GM21447 (cell line): ENCODE results near the gene NTMT1.

Experiments used
- ATAC-seq: cut with Tn5 transposase; IDR thresholded peaks from one replicate; pipeline ENCODE4 v1.9.1; 2021; ENCODE audit not compliant: unreplicated experiment

Gene NTMT1

DNA sequence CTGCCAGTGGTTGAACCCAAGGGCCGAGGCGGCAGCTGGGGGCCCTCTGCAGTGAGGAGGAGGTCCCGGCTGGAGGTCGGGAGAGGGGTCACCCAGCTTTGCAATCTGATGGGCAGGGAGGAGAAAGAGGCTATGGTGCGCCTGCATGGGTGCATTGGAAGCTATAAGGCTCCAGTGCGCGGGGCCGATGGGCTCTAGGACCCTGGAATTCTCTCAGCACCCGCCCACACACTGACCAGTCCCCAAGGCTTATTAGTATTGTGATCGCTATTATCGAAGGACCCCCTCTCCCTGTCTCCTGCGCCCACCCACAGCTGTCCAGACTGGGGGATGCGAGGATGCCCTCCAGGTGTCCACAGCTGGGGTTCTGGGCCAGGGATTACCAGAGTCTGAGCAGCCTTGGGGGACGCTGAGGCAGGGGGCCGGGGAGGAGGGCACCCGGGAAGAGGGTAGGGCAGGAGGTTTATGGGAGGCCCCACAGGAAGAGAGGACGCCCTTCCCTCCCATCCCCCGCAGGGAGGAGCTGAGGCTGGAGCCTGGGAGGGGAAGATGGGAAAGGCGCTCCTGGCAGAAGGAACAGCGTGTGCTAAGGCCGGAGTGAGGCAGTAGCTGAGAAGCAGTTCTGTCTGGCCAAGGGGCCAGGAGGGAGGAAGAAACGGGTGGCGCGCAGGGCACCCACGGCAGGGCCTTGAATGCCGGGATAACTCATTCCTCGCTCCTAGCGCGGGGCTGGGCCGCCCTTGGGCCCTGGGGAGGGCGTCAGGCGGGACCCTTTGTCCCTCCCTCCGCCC is 29.2 kb upstream of the NTMT1 start:
- no peak for ATAC-seq

DNA sequence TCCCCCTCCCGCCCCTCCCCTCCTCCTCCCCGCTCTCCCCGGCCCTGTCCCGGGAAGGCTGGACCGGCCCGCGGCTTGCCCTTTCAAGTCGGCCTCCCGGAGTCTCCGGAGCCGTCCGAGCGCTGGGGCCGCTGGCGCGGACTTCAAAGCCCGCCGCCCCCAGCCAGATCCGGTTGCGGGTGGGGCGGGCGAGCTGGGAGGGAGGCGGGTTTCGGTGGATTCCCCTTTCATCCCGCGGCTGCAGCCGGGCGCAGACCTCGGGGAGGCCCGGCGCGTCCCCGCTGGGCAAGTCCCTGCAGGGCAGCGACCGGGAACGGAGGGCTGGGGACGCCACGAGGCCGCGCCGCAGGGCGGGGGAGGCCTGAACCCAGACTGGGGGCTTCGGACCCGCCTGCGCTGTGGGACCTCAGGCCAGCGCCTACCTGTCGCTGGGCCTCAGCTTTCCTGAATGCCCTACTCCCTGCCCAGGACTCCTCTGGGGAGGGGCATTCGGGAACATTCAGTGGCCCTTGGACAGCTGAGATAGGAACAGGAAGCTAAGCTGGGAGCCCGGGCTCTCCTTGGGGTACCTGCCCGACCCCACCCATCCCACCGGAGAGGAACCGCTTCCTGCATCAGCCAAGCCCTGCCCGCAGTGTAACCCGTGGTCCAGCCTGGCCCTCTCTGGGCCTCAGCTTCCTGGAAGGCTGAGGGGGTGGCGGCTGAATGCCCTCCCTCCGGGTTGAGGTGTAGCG is 28.4 kb upstream of the NTMT1 start:
- ATAC-seq = no peak

DNA sequence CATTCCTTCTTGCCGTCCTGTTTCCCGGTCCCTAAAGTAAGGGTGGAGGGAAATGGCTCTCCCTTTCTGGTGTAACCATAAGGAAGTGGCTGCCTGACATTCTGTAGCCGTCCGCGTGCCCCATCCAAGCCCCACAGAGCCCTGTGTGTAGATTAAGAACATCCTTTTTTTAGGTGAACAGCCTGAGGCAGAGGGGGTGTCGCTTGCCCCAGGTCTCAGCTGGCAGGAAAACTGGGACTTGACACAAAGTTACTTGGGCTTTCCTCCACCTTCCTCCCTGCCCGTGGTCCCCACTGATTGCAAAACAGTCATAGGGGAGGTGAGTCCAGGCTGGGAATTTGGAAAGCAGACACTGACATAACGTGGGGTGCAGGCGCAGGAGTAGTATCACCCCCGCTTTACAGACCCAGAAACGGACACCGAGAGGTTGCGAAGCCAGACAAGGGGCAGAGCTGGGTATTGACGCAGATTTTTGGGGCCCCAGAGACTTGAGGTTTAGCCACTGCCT is 27.8 kb upstream of the NTMT1 start:
- no peak for ATAC-seq

DNA sequence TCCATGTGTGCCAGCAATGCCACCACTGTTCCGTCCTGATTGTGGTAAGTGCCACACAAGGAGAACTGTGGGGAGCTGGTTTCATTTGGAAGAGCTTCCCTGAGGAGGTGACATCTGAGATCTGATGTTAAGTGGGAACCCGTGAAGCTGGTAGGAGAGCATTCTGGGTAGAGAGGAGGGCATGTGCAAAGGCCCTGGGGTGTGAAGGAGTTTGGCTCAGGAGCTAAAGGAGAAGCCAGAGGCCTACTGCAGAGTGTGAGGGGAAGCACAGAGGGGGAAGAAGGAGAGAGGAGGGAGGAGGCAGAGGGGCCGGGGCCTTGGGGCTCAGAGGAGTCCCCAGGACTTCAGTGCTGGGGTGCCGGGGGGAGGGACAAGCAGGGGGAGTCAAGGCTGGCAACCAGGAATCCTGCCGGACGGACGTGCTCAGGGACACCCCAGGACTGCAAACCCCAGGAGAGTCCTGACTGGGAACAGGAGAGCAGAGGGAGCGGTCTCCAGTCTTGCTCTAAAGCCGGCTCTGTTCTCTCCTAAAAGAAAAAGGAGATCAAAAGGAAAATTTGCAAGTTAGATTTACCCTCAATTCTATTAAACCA is 24.8 kb upstream of the NTMT1 start:
- ATAC-seq = no peak

DNA sequence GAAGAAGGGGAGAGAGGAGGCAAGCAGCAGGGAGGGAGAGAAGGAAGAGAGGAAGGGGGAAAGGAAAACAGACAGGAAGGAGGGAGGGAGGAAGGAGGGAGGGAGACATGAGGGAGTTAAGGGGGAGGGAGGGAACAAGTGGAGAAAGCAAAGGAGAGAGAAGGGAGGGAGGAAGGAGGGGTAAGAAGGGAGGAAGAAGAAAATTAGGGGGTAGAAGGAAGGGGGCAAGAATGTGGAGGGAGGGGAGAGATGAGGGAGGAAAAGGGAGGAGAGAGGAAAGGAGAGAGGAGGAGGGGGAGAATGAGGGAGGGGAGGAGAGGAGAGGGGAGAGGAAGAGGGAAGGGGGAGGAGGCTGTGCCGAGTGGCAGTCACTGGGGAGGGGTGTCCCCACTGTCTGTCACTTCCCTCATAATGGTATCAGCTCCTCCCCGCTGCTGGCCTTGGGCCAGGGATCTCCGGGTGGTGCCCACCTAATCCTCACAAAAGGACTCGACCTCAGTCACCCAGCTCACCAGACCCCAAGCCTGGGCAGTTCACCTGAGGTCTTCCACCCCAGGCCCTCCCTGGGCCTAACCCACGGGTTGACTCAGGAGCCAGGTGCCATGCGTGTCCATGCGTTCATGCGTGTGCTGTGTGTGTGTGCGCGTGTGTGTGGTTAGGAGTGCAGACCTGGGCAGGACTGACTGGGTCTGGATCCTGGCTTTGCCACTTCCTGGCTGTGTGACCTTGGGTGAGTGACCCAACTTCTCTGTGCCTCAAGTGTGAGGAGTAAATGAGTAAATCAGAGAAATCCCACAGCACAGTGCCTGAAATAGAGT is 23.2 kb upstream of the NTMT1 start:
- ATAC-seq = no peak

DNA sequence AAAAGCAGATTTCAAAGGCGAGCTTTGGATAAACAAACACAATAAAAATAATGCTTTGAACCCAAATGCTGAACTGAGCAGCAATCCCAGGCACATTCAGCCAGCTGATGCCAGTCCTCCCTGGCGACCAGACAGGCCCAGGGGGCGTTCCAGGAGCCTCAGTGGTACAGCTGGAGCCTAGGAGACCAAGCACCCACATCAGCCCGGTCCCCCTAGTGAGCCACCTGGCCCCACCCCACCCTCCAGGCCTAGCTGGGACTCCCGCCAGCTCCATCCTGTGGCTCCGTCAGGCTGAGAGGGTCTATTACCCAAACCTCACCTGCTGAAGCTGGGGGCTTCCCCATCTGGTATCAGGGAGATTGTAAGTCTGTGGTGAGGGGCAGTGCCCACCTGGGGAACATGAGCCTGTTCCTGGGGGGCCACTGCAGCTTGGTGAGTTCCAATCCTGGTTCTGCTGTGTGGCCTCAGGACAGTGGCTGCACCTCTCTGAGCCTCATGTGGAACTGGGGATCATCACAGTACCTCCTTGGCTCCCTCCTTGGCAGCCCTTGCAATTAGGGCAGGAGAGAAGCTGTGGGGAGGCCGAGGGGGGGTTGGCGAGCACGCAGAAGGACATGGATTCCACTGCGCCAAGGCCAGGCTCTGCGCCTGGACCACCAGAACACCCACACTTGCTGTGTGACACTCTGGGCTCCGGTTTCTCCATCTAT is 21.8 kb upstream of the NTMT1 start:
- ATAC-seq = no peak

DNA sequence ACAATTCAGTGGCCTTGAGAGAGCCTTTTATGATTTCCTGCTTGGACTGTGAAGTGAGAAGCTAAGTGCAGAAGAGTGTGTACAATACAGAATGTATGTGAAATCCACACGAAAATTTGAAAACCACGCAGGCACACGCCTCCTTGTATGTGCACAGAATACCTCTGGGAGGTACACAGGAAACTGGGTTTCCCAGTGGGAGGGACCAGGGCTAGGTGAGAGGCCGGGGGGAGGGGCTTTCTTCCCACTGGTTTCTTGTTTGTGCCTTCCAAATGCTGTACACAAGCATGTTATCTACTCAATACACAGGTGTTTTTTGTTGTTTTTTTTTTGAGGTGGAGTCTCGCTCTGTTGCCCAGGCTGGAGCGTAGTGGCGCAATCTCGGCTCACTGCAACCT is 21.2 kb upstream of the NTMT1 start:
- ATAC-seq = no peak

DNA sequence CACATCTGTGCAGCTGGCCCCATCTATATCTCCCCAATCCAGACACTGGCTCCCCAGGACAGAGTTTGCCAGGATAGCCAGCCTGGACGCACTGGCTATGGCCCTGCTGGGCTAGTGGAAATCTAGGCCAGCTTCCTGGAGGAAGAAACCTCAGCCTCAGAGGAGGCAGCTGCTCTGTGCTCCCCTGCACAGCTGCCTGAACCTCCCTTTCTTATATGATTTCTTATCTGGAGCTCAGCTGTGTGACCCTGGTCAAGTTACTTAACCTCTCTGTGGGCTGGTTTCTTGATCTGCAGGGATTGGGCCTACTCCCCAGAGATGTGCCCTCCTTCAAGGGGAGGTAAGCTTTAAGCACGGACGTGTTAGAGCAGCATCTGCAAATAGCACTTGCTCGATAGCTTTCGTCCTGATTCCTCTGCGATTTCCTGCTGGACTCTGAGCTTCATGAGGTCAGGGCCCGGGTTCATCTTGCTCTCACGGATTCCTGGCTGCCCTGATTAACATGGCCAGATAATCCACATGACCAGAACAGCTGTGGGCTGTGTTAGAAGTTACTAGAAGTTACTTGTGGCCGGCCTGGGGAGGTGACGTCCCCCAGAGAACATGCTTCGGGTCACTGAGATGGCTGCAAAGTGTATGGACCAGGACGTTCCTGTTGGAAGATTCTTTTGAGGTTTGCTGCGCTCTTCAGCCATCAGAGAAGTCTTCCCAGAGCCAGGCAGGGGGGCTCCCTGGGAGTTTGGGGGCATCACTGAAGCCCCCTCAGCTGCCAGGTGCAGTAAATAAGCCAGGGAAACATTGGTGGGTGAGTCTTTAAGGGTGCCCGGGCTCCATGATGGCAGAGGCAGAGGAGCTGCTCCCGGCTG is 19.6 kb upstream of the NTMT1 start:
- no peak for ATAC-seq

DNA sequence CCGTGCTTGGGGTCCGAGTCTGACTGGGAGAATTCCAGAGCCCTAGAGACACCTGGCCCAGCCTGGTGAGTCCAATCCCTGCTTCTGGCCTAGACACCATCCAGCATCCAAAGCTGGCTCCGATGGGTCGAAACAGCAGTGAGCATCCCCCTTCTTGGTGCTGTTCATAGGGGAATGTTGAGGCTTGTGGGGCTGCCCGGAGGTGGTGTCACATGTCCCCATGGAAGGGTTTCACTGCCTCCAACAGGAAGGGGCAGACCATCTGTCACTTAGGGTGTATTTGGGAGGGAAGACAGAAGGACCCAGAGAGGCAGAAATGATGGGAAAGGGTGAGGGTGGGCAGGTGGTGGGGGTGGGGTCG is 19.0 kb upstream of the NTMT1 start:
- ATAC-seq = no peak

DNA sequence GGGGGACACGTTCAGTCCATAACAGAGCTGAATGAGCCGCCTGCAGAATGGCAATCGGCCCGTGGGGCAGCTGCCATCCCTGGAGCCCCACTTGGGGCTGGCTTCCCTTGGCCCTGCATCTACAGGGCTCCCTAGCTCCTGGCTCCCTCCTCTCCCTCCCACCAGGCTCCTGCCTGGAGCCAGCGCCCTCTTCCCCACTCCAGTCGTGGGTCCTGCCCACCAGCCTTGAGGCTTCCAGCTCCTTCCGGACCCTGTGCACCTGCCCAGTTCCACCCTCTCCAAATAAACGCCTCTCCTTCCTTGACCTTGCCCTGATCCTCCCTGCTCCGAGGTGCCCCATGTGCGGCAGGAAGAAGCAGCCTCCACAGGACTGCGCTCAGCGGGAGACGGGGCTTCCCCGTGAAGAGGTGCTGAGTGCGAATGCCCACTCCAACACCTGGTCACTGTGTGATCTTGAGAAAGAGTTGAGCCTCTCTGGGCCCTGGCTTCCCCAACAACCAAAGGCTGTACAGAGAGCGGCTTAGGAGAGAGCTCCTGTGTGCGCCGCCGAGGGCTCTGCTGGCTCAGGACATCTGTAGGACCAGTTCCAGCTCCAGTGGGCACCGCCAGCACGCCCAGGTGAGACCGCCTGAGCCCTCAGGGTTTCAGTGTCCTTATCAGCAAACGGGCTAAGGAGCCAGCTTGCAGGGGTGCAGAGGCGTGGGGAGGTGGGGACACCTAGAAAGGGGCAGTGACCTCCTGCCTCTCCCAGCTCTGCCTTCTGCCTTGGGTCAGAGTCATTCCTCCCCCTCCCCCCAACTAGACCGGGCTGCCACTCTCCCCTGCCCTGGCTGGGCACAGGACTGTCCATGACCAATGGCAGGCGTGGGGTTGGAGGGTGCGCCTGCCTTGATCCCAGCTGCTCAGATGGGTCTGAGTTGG is 17.1 kb upstream of the NTMT1 start:
- ATAC-seq = no peak

DNA sequence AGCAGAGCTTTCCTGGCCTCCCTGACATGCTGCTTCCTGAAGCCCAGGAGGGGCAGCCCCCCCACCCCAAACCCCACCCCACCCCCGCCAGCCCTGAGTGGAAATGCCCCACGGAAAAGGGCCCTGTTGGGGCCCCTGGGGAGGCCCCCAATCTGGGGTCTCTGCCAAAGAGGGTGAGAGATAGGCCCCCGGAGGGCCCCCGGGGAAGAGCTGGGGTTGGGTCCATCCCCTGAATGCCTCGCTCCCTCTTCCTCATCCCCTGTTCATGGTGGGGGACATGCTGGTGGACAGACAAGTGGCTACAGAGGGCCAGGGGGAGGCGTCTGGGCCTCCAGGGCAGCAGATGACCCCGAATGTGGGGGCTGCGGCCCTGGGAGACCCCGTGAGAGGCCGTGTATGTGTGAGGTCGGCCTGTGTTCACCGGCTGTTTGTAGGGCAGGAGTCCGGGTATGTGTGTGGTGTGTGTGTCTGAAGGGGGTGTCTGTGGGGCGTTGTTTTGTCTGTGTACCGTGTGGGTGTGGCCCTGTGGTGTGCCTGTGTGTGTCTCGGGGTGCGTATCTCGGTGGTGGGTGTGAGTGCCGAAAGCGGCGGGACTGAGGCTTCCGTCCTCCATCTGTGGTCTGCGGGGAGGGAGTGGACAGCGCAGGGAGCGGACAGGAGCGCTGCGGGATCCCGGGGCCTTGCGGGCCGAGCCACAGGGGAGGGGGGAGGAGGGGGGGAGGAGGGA is 16.3 kb upstream of the NTMT1 start:
- no peak for ATAC-seq

DNA sequence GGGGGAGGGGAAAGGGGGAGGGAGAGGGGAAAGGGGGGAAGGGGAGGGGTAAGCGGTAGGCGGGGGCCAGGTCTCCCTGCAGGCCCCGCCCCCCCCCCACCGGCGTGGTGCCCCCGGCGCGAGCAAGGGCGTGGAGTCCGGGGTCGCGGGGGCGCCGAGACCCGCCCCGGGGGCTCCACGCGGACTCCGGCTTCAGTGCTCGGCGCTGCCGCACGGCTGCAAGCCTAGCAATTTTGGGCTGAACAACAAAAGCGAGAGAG is 15.8 kb upstream of the NTMT1 start:
- no peak for ATAC-seq

DNA sequence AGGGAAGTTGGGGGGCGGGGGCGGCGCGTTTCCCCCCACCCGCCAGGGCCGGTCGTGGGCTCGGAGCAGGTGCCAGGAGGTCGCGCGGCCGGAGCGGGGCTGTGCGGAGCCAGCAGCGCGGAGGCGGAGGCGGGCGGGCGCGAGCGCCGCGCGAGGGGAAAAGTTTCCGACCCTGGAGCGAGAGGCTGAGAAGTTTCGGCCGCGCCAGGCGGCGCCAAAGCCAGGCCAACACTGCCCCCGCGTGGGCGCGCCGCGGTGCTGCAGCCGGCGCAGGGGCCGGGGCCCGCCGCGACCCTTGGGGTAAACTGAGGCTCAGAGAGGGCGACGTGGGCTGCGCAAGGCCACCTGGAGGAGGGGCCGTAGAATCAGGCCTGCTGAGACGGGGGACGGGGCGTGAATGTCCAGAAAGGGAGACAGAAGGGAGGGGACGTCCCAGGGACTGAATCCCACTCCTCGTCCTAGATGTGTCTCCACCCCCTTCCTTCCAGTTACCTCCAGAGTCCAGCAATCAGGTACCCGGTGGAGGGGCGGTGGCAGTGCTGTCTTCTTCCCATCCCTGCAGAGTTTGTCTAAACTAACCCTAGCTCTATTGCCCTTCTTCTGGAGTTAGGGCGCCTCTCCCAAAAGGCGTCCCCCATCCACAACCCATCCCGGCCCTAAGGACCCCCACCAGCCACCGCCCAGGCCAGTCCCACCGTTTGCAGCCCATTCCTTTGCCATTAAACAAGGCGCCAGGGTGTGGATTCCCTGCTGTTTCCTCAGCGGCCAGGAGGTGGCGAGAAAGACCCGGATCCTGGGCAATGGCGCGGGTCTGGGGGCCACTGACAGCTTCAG is 15.3 kb upstream of the NTMT1 start:
- no peak for ATAC-seq

DNA sequence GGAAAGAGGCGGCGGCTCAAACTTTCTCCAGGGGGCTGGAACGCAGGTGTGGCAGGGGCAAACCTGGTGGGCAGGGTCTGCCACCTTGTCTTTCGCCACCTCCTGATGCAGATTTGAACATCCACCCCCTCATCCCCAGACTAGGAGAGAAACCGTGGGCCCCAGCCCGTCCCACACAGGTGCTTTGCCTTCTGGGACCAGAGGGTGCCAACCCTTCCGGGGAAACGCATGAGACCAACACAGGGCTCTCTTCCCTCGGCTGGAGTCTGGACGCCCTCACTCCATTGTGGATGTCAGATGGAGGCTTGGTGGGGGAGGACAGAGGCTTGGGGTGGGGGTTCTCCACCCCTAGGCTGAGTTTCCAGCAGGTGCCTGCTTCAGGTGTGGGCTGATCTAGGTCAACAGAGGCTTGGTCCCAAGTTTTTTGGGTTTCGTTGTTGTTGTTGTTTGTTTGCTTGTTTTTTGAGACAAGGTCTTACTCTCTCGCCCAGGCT is 14.6 kb upstream of the NTMT1 start:
- no peak for ATAC-seq

DNA sequence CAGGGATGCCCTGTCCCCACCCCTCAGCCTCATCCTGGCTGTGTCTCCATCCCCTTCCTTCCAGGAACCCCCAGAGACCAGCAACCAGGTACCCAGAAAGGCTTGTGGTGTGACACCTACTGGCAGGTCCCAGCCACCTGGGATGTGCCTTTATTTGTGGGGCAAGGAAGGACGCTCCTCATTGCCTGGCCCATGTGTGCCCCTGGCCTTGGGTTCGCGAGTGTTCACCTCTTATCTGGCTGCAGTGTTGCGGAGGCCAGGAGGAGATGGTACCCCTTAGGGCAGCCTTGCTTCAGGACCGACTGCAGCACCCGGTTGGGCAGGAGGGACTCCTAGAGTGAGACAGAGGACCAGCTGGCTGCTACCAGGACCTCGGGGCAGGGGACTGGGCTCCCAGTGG is 13.8 kb upstream of the NTMT1 start:
- no peak for ATAC-seq

DNA sequence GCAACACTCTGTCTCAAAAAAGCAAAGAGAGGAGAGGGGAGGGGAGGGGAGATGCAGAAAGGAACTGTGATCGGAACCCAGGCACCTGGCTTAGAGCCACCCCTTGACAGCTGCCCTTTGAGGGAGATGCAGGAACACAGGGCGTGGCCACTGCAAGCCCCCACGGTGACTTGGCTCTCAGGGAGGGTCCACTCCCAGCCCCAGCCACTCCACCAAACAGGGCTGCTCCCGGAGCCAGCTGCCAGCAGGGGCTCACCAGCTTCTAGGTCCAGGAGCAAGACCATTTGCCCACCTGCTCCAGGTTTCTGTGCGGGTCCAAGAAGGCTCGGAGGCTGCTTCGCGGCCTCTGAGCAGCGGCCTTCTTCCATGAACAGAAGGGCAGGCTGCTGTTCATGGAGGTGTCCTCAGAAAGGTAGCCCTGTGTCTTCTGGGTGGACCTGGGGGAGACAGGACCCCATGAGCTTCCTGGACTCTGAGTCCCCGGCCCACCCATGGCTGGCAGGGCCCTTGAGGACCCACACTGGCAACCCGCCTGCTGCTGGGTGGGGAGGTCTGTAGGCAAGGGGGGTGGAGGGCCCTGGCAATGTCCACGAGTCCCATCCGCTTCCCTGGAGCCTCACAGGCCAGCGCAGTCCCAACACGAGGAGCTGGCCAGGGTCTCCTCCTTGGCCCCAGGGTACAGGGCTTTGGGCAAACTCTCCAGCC is 13.0 kb upstream of the NTMT1 start:
- no peak for ATAC-seq
